Activated B cell treated with CpG ODN at 0.5 μM for 24 hours (primary cell): ENCODE data around the gene DNAAF5. TPM values are rescaled to one million over a fixed set of nuclear protein-coding genes. Genes with fewer than 3 reads are reported as not detected.

ENCODE experiments used
- ATAC-seq: fragments of 200-7000 bp; cut with Tn5 transposase; one replicate; pipeline ENCODE4 v1.10.0; 2021; ENCODE audit warnings: low read depth, mild to moderate bottlenecking, moderate library complexity
- CTCF ChIA-PET: fragments of 350-600 bp; sonication (Branson Sonifier 250); formaldehyde crosslinking; loops from one replicate; lab custom pipeline; 2021; ENCODE audit warnings: antibody characterized with exemption; lab: Charles Lee
- POLR2A ChIA-PET: fragments of 350-600 bp; sonication (Branson Sonifier 250); formaldehyde crosslinking; loops from one replicate; lab custom pipeline; 2021; ENCODE audit warnings: antibody characterized with exemption; lab: Charles Lee
- DNase-seq: peaks from one replicate; pipeline ENCODE4 v3.0.0; 2022
- H3K27ac Mint-ChIP-seq: one replicate; pipeline ENCODE4 v1.8.0; 2020; ENCODE audit warnings: mixed read lengths
- H3K27me3 Mint-ChIP-seq: one replicate; pipeline ENCODE4 v1.8.0; 2021; ENCODE audit warnings: mixed read lengths
- H3K36me3 Mint-ChIP-seq: one replicate; pipeline ENCODE4 v1.8.0; 2021; ENCODE audit warnings: low read depth, mixed read lengths
- H3K4me1 Mint-ChIP-seq: one replicate; pipeline ENCODE4 v1.8.0; 2021; ENCODE audit warnings: mixed read lengths
- H3K4me3 Mint-ChIP-seq: one replicate; pipeline ENCODE4 v1.8.0; 2020; ENCODE audit warnings: mild to moderate bottlenecking, mixed read lengths
- H3K9me3 Mint-ChIP-seq: one replicate; pipeline ENCODE4 v1.8.0; 2020; ENCODE audit warnings: mixed read lengths
- intact Hi-C: fragments of 100-400 bp; cut with micrococcal nuclease; formaldehyde crosslinking; loops from one replicate; pipeline ENCODE4 v1.15.1; 2024
- total RNA-seq: library from RNA; stranded (reverse); gene quantifications from 2 replicates; pipeline ENCODE4 v1.2.3, GENCODE V29; 2022
- TF ChIP-seq, protein P1 (sequence below): fragments of 200-600 bp; IDR thresholded peaks from one replicate; pipeline ENCODE4 v1.8.0; 2022; ENCODE audit warnings: antibody characterized with exemption, mild to moderate bottlenecking

The DNAAF5 gene
- total RNA-seq, 1 donor from 2014 or later = 23.5 TPM

DNA sequence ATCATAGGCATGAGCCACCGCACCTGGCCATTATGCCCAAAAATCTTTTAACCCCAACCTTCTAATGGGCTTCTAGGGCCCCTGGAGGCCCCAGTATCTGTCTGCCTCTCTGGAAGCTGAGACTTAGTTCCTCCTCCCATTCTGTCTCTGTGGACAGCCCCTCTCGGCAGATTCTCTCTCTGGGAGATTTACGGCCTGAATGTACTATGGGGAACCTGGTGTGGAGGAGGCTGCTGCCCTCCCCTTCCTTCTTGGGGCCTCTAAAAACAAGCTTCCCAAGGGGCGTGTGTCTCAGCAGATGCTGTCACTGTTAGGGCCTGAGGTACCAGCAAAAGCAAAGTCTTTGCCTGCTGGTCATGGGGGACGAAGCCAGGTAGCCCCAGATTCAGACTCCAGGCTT lies 36.4 kb downstream of the DNAAF5 start:
- intact Hi-C loops = no loop called here
- no peaks in the 10 kb centered on the region for H3K27me3 Mint-ChIP-seq

DNA sequence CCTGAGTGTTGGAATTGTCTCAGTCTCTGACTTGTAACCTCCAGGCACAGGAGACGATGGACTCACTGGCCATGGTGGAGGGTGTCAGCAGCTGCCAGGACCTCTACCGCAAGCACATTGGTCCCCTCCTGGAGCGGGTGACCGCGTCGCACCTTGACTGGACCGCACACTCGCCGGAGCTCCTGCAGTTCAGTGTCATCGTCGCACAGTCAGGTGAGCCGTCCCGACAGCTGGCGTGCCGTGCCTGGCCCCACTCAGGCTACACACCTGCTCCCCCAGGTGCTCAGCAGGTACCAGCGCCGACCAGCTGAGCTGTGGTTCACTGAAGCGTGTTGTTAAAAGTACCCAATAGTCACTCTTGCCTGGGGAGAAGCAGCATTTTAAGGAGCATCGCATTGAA lies 37.3 kb downstream of the DNAAF5 start:
- intact Hi-C loops = no loop called here
- ATAC-seq (no peak), DNase-seq (no peak)
- ChIA-PET CTCF (no interaction called here), POLR2A (no interaction called here)
- Mint-ChIP-seq H3K27ac (no peak overlapping the region), H3K36me3 (peaks cover 67% of the 10 kb centered on the region), H3K4me3 (no peak overlapping the region), H3K4me1 (no peaks in the 10 kb centered on the region), H3K9me3 (no peaks in the 10 kb centered on the region), H3K27me3 (no peaks in the 10 kb centered on the region)
- TF ChIP-seq, protein P1, sequence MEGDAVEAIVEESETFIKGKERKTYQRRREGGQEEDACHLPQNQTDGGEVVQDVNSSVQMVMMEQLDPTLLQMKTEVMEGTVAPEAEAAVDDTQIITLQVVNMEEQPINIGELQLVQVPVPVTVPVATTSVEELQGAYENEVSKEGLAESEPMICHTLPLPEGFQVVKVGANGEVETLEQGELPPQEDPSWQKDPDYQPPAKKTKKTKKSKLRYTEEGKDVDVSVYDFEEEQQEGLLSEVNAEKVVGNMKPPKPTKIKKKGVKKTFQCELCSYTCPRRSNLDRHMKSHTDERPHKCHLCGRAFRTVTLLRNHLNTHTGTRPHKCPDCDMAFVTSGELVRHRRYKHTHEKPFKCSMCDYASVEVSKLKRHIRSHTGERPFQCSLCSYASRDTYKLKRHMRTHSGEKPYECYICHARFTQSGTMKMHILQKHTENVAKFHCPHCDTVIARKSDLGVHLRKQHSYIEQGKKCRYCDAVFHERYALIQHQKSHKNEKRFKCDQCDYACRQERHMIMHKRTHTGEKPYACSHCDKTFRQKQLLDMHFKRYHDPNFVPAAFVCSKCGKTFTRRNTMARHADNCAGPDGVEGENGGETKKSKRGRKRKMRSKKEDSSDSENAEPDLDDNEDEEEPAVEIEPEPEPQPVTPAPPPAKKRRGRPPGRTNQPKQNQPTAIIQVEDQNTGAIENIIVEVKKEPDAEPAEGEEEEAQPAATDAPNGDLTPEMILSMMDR = no peak

More for the DNA sequence above, 36.4 kb downstream of the DNAAF5 start:
- Mint-ChIP-seq H3K4me1 (no peaks in the 10 kb centered on the region), H3K9me3 (no peaks in the 10 kb centered on the region), H3K36me3 (peaks cover 66% of the 10 kb centered on the region), H3K27ac (no peak overlapping the region), H3K4me3 (no peak overlapping the region)
- ATAC-seq (no peak), DNase-seq (no peak)
- TF ChIP-seq, protein P1 = no peak
- CTCF ChIA-PET = no interaction called here
- POLR2A ChIA-PET = no interaction called here

- DNase-seq (no peak), ATAC-seq (no peak)
- H3K9me3 Mint-ChIP-seq = no peaks in the 10 kb centered on the region
- H3K27me3 Mint-ChIP-seq = no peaks in the 10 kb centered on the region
- H3K4me1 Mint-ChIP-seq = no peaks in the 10 kb centered on the region
- TF ChIP-seq, protein P1 = no peak
- CTCF ChIA-PET = no interaction called here
- intact Hi-C loops = no loop called here
- POLR2A ChIA-PET = no interaction called here
- peaks cover 56% of the 10 kb centered on the region for H3K36me3 Mint-ChIP-seq
- no peak overlapping the region for H3K27ac Mint-ChIP-seq
- H3K4me3 Mint-ChIP-seq = no peak overlapping the region
Measured at GRCh38 chr7:765383-765782, 38.9 kb downstream of the DNAAF5 start.

DNA sequence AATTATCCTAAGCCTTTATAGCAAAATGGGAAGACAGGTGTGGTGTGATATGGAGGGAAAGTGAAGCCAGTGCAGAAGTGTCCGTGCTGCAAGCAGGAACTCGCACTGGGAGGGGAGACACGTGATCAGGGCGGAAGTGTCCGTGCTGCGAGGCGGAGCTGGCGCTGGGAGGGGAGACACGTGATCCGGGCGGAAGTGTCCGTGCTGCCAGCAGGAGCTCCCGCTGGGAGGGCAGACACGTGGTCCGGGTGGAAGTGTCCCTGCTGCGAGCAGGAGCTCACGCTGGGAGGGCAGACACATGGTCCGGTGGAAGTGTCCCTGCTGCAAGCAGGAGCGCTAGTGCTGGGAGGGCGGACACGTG lies 41.1 kb downstream of the DNAAF5 start:
- intact Hi-C loops = no loop called here
- Mint-ChIP-seq H3K4me3 (no peak overlapping the region), H3K36me3 (peaks cover 59% of the 10 kb centered on the region), H3K27ac (no peak overlapping the region), H3K4me1 (no peaks in the 10 kb centered on the region), H3K27me3 (no peaks in the 10 kb centered on the region), H3K9me3 (no peaks in the 10 kb centered on the region)
- ATAC-seq (no peak), DNase-seq (no peak)
- ChIA-PET CTCF (no interaction called here), POLR2A (no interaction called here)
- TF ChIP-seq, protein P1 = no peak

DNA sequence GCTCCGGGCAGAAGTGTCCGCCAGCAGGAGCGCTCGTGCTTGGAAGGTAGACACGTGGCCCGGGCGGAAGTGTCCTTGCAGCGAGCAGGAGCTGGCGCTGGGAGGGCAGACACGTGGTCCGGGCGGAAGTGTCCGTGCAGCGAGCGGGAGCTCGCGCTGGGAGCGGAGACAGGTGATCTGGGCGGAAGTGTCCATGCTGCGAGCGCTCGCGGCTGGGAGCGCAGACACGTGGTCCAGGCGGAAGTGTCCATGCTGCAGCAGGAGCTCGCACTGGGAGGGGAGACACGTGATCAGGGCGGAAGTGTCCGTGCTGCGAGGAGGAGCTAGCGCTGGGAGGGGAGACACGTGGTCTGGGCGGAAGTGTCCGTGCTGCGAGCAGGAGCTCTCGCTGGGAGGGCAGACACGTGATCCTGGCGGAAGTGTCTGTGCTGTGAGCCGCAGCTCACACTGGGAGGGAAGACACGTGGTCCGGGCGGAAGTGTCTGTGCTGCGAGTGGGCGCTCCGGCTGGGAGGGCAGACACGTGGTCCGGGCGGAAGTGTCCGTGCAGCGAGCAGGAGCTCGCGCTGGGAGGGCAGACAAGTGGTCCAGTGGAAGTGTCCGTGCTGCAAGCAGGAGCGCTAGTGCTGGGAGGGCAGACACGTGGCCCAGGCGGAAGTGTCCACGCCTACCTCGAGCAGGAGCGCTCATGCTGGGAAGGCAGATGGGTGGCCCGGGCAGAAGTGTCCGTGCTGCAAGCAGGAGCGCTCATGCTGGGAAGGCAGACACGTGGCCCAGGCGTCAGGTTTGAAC lies 41.6 kb downstream of the DNAAF5 start:
- TF ChIP-seq, protein P1 = no peak
- H3K4me1 Mint-ChIP-seq = no peaks in the 10 kb centered on the region
- no peaks in the 10 kb centered on the region for H3K9me3 Mint-ChIP-seq
- H3K27ac Mint-ChIP-seq = no peak overlapping the region
- H3K36me3 Mint-ChIP-seq = peaks cover 56% of the 10 kb centered on the region
- POLR2A ChIA-PET = no interaction called here
- intact Hi-C loops = no loop called here
- no peaks in the 10 kb centered on the region for H3K27me3 Mint-ChIP-seq
- CTCF ChIA-PET = no interaction called here
- DNase-seq = no peak
- ATAC-seq = no peak
- H3K4me3 Mint-ChIP-seq = no peak overlapping the region
